Stimulated activated CD4-positive, alpha-beta T cell treated with anti-CD3 and anti-CD28 coated beads, Interleukin-1b, Interleukin-23, amount 100 ng/mL, for 1 hour (primary cell): ENCODE results near the gene EGFLAM.

ENCODE experiments used
- DNase-seq, 2 donors: peaks; one replicate each; pipeline ENCODE4 v3.0.0-alpha.2; 2020; ENCODE audit warnings: low read depth in 2 of 2

The EGFLAM gene

GRCh38 chr5:38471709-38472108, 213.3 kb downstream of the EGFLAM start:
- DNase-seq = no peak

GRCh38 chr5:38472541-38472940, 214.2 kb downstream of the EGFLAM start:
- DNase-seq = no peak

GRCh38 chr5:38473008-38473407, 214.6 kb downstream of the EGFLAM start:
- no peak for DNase-seq

- DNase-seq = no peak
These were observed 219.8 kb downstream of the EGFLAM start for GRCh38 chr5:38478166-38478565.

- no peak for DNase-seq
These were observed 220.5 kb downstream of the EGFLAM start for GRCh38 chr5:38478878-38479277.

- no peak for DNase-seq
These were observed 221.1 kb downstream of the EGFLAM start for GRCh38 chr5:38479315-38479904.

- no peak for DNase-seq
These were observed 225.5 kb downstream of the EGFLAM start for GRCh38 chr5:38483805-38484398.

- DNase-seq = no peak
These were observed 235.8 kb downstream of the EGFLAM start for GRCh38 chr5:38494175-38494574.

- DNase-seq = no peak
These were observed 236.4 kb downstream of the EGFLAM start for GRCh38 chr5:38494763-38495162.

- no peak for DNase-seq
These were observed 239.6 kb downstream of the EGFLAM start for GRCh38 chr5:38497946-38498345.

GRCh38 chr5:38500573-38501260, 242.4 kb downstream of the EGFLAM start:
- DNase-seq = no peak

- DNase-seq = no peak
These were observed 247.9 kb downstream of the EGFLAM start for GRCh38 chr5:38506302-38506701.

GRCh38 chr5:38509185-38509584, 250.8 kb downstream of the EGFLAM start:
- no peak for DNase-seq
